ENCODE results near the gene C2orf80.

- TF ChIP-seq CTCF (IDR thresholded peaks at IDR 0.05) (no peak), POLR2A (IDR thresholded peaks at IDR 0.05) (no peak)
These were observed 59.8 kb downstream of the C2orf80 start, which contains the start of gene CRYGC for GRCh38 chr2:208129744-208130711.

Data from Peyer's patch (tissue), 4 donors.